Stimulated activated CD8-positive, alpha-beta memory T cell treated with anti-CD3 and anti-CD28 coated beads, Interleukin-2, amount 100 ng/mL, for 48 hours (primary cell): ENCODE data around the gene OTUD7B.
A peak's percentile ranks its signal among the peaks of the same experiment; 100 is the strongest.
"Not testable (repeated sequence)": the region's sequence is repeated elsewhere in the genome, so short reads cannot be mapped to it uniquely, and the experiment has no call there.

Experiments
- DNase-seq, 2 donors: peaks; one replicate each; pipeline ENCODE4 v3.0.0-alpha.2; 2020; ENCODE audit warnings: low read depth in 2 of 2

Gene OTUD7B

DNA sequence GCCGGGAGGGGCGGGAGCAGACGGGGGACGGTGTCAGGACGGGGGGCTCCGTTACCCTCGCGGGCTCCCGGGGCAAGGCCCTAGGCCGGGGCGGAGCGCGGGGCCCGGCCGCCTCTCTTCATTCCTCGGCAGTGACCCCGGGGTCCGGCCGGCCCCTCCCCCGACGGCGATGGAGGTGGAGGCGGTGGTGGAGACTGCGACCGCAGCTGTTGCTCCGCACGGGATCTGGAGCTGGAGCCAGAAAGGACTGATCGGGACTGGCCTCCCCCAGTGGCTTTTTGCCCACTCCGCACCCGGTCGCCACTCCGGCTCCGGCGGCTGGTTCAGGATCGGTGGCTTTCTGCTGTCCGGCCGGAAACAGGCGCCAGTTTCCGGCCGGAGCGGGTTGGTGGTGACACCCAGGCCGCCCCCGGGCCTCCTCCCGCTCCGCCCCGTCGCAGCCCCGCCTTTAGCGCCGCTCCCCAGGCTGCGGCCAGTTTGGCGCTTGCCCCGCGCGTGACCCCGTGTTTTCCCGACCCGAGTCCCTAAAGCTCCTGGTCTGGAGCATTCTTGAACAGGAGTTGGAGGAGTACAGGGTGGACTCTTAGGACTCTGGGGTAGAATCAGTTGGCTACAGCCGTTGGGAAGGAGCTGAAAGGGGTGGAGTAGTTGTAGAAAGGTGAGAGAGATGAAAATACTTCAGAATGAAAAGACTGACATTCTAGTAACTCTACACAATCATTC is at the start of gene OTUD7B:
TSS of gene OTUD7B (minus strand) at position 334 of the 723 bp plus-strand sequence. CDS start 33,216 bp downstream, outside the sequence.
- peak; percentile 71 to 80 for DNase-seq

DNA sequence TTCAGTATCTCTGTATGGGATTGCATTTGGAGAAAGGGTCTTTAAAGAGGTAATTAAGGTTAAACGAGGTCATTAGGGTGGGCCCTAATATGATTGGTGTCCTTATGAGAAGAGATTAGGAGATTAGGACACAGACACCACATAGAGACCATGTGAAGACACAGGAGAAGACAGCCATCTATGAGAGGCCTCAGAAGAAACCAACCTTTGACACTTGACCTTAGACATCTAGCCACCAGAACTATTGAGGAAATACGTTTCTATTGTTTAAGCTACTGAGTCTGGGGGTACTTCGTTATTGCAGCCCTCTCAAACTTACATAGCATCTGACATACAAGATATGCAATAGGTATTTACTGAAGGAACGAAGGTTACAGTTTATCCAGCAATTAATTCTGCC is 49.7 kb upstream of the OTUD7B start:
- DNase-seq, result no peak

DNA sequence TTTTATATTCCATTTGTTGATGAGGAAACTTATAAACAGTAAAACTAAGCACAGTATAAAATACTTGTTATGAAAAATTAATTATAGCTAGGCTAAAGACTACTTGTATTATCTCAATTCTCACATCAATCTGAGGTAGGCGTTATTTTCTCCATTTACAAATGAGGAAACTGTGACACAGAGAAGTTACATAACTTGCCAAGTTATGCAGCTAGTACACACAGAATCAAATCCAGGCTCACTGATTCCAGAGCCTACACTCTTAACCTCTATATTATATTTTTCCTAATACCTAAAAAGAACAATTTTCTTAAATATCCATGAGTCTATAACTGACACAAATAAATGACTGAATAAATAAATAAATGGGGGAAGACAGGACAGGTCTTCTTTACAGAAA is 45.9 kb upstream of the OTUD7B start:
- DNase-seq, result no peak

DNA sequence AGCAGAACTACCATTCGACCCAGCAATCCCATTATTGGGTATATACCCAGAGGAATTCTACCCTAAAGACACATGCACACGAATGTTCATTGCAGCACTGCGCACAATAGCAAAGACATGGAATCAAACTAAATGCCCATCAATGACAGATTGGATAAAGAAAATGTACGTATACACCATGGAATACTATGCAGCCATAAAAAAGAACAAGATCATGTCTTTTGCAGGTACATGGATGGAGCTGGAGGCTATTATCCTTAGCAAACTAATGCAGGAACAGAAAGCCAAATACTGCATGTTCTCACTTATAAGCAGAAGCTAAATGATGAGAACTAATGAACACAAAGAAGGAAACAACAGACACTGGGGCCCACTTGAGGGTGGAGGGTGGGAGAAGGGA is 45.0 kb upstream of the OTUD7B start:
- DNase-seq, result not testable (repeated sequence)

DNA sequence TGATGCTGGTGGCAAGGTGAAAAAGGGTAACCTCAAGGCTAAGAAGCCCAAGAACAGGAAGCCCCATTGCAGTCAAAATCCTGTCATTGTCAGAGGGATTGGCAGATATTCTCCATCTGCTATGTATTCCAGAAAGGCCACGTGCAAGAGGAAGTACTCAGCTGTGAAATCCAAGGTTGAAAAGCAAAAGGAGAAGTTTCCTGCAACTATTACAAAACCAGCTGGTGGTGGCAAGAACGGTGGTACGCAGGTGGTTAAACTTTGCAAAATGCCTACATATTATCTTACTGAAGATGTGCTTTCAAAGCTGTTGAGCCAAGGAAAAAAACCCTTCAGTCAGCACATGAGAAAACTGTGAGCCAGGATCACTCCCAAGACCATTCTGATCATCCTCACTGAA is 43.4 kb upstream of the OTUD7B start:
- no peak for DNase-seq

DNA sequence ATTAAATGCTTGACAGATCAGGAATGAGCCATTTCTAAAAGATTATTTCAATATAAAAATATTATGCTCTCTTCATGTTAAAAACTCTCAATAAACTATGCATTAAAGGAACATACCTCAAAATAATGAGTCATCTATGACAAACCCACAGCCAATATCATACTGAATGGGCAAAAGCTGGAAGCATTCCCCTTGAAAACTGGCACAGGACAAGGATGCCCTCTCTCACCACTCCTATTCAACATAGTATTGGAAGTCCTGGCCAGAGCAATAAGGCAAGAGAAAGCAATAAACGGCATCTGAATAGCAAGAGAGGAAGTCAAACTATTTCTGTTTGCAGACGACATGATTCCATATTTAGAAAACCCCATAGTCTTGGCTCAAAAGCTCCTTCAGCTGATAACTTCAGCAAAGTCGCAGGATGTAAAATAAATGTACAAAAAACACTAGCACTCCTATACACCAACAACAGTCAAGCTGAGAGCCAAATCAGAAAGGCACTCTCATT is 41.4 kb upstream of the OTUD7B start:
- not testable (repeated sequence) for DNase-seq

DNA sequence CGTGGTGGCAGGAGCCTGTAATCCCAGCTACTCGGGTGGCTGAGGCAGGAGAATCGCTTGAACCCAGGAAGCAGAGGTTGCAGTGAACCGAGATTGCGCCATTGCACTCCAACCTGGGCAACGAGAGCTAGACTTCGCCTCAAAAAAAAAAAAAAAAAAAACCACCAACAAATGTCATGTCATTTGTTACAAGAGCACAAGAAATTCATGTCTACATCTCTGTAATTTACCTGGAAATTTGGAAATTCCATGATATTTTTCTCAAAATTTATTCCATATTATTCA is 40.5 kb upstream of the OTUD7B start:
- no peak for DNase-seq

GRCh38 chr1:150049926-150050325 is 39.4 kb upstream of the OTUD7B start:
- DNase-seq, result no peak

DNA sequence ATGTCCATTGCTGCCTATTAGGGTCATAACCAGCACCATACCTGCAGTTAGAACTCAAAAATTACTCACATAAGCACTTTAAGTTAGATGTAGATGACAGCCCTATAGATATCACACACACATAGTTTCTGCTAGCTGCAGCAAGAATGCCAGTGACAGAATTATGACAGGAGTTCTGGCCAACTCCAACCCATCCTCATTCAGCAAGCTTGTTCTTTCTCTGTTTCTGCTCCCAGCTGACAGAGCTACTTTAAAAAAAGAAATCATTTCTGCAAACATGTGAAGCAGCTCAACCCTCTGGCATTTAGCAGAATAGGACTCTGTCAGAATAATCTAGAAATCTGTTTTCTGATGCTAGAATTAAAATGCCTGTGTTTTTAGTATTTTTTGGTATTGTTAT is 23.8 kb upstream of the OTUD7B start:
- no peak for DNase-seq

GRCh38 chr1:150028322-150028721 is 17.8 kb upstream of the OTUD7B start:
- DNase-seq, result no peak

DNA sequence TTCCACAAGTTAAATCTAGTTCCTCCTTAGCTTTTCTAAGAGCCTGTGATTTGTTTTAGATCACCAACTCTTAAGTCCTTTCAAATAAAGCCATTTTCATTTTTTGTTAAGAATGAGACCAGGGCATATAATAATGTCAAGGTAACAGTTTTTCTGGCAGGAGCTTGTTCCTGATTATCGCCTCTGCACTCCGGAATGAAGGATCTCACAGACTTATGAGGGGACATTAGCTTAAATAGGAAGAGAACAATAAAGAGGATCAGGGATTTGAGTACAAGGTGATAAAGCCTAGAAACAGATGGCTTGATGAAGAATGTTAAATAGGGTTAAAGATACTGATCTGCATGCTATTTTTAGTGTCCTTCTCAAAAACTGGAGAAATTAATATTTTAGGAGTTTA is 13.6 kb upstream of the OTUD7B start:
- no peak for DNase-seq

DNA sequence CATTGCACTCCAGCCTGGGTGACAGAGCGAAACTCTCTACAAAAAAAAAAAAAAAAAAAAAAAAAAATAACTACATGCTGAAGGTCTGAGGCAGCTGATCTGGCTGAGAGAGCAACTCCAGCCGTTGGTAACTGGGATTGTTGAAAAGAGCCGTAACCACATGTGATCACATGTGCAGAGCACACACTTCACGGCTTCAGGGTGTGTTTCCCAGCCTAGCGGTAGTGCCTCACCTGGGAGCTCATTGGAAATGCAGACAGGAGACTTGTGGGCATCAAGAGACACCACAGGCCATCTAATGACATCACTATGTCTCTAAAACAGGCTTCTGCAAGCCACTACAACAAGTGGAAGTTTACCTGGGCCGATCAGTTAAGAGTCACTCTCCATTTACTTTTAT is 11.8 kb upstream of the OTUD7B start:
- DNase-seq, result no peak

- no peak for DNase-seq
Measured at GRCh38 chr1:150021191-150021694, 10.7 kb upstream of the OTUD7B start.

- DNase-seq, result no peak
Measured at GRCh38 chr1:150020711-150021110, 10.2 kb upstream of the OTUD7B start.

DNA sequence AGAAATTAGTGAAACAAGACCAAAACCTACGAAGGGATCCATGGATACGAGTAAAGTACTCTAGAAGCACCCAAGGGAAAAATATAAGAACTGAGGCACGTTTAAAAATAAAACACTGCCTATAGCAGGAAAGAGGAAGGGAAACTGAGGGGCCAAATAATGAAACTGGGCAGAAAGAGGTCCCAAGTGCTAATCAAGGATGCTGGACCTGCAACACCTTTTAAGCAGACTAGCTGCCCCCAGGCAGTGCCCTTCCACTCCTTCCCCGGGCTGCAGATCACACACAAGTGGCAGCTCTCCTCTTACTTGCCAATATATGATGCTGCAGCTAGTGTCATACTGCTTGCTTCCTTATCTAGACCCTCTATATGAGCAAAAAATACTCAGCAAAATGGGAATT is 7.6 kb upstream of the OTUD7B start:
- no peak for DNase-seq

GRCh38 chr1:150017206-150017750 is 6.8 kb upstream of the OTUD7B start:
- no peak for DNase-seq

DNA sequence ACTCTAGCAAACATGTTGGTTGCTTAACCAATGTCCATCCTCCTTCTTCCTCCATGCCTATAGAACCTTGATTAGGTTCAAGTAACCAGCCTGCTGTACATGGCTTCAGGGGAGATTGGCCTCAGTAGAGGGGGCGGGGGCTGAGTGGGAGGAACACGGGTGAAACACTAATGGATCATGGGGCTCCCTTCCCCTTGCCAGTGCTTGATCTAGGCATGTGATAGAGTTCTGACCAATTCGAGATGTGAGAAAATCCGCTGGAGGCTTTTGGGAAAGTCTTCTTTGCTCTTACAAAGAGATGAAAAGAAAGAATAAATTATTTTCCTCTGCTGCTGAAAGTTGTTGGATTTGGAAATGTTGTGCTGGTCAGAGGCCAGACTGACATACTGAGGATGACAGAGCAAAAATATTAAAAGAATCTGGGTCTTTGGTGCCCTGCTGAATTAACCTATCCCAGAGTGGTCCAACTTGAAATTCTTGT is 5.2 kb upstream of the OTUD7B start:
- DNase-seq, result no peak

- no peak for DNase-seq
Measured at GRCh38 chr1:150012611-150013010, 2.1 kb upstream of the OTUD7B start.

GRCh38 chr1:150009604-150010392 is 728 bp downstream of the OTUD7B start:
- peak in 1 of 2 donors; percentile 50 for DNase-seq

DNA sequence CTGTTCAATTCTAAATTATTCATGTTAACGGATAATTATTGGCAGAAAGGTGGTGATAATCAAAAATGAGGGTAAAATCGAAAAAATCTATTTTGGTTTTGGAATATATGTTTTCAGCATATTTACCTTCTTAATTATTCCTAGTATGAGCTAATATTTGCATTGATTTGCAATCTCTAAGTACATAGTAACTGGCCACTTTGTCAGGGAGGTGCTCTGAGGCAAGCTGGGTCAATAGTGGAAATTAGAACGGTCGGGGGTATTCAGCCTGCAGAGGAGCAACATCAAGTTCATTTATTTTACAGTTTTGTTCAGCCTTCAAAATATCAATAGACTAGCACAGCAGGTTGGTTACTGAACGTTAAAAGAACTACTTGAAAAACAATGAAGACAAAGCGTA is 1.8 kb downstream of the OTUD7B start:
- DNase-seq, result no peak

DNA sequence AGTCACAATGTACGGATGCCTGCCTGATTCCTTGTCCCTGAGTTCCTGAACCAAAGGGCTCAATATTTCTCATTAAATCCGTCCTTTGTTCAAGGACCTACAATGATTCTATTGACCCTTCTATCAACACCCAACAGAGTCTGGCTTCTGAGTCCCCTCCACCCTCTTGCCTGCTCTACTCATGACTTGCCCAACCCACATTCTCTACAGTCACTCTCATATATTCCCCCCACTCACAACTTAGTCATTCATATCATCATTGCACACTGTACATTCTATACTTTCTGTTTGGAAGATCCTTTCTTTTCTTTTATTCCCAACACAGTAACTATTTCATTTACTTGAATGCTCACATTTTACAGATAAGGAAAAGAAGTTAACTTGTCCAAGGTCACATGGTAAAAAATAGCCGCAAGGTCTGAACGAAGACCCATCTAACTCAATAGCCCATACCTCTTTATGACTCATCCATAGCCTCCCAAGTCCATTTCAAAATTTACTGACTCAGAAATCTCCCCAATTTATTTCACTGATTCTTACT is 3.6 kb downstream of the OTUD7B start:
- DNase-seq, result no peak

DNA sequence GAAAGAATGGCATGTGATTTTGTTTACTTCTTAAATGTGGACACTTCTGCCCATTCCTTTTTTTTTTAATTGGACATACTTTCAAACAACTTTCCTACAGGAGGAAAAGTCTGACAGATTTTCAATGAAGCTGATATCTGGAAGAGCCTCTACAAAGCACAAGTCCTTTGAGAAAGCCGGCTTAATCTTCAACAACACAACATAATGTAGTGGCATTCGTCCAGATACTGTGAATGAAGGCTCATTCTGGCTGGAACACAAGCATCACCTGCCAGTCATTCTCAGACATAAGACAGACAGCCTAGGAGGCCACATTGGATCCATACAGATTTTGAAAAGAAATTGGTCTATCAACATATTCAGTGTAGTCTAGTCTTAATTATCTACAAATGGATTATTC is 4.9 kb downstream of the OTUD7B start:
- DNase-seq, result no peak
